ENCODE data around the gene STKLD1. TPM values are rescaled to one million over a fixed set of nuclear protein-coding genes. Genes with fewer than 3 reads are reported as not detected.

The STKLD1 gene
- total RNA-seq, 4 donors from 2014 or later = 0.38 TPM; not detected in 3

DNA sequence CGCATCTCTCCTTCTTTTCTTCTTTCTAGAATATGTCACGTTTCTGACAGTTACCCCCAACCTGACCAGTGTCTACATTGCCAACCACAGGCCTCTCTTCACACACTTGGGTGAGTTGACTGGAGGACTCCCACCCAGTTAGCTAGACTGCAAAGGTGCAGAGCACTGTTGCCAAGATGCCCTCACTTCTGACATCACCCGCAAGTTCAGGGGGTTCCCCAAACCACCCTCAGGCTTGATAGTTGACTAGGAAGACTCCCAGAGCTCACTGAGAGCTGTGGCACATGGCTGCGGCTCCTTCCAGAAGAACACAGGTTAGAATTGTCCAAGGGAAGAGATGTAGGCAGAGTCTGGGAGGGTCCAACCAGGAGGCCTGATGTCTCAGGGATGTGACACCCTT is 63.2 kb downstream of the STKLD1 start:
- H3K27me3 ChIP-seq = no peaks in the 10 kb centered on the region
- 53 to 100% methylated on average over 1 to 3 of the region's 4 CpGs for WGBS, 2 donors
- no peaks in the 10 kb centered on the region for H3K9me3 ChIP-seq
- intact Hi-C loops (cut with DNase I) = no loop called here
- DNase-seq = no peak
- H3K36me3 ChIP-seq = no peaks in the 10 kb centered on the region
- no peak overlapping the region for H3K4me3 ChIP-seq
- H3K27ac ChIP-seq = no peak overlapping the region
- no peak for TF ChIP-seq POLR2A (IDR thresholded peaks at IDR 0.05)
- TF ChIP-seq, protein P1, sequence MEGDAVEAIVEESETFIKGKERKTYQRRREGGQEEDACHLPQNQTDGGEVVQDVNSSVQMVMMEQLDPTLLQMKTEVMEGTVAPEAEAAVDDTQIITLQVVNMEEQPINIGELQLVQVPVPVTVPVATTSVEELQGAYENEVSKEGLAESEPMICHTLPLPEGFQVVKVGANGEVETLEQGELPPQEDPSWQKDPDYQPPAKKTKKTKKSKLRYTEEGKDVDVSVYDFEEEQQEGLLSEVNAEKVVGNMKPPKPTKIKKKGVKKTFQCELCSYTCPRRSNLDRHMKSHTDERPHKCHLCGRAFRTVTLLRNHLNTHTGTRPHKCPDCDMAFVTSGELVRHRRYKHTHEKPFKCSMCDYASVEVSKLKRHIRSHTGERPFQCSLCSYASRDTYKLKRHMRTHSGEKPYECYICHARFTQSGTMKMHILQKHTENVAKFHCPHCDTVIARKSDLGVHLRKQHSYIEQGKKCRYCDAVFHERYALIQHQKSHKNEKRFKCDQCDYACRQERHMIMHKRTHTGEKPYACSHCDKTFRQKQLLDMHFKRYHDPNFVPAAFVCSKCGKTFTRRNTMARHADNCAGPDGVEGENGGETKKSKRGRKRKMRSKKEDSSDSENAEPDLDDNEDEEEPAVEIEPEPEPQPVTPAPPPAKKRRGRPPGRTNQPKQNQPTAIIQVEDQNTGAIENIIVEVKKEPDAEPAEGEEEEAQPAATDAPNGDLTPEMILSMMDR (IDR thresholded peaks at IDR 0.05) = no peak
- H3K4me1 ChIP-seq = no peaks in the 10 kb centered on the region

DNA sequence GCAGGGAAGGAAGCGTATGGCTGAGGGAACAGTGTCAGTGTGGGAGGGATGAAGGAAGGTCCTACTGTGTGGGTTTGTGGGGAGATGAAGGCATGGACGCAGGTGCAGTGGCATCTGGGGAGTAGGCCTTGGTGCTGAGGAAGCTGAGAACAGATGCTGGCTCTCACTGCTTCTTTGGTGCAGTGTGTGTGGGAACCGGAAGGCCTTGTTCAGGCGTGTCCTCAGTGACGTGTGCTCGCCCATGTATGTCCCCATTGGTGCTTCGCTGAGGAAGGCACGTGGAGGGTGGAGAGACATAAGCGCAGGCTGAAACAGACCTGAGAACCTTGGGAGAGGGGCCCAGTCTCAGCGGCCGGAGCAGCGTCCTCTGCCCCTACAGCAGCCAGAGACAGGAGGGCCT is 64.7 kb downstream of the STKLD1 start:
- H3K9me3 ChIP-seq = no peaks in the 10 kb centered on the region
- peaks cover 0 to 4% (median 0%) of the 10 kb centered on the region in 4 donors for H3K27me3 ChIP-seq
- intact Hi-C loops (cut with DNase I) = no loop called here
- WGBS, 2 donors = 45 to 77% methylated on average over 8 to 9 of the region's 12 CpGs
- no peaks in the 10 kb centered on the region for H3K36me3 ChIP-seq
- H3K4me3 ChIP-seq = no peak overlapping the region
- TF ChIP-seq POLR2A (IDR thresholded peaks at IDR 0.05) = no peak
- TF ChIP-seq, protein P1 (IDR thresholded peaks at IDR 0.05) = no peak
- DNase-seq = no peak
- H3K4me1 ChIP-seq = no peaks in the 10 kb centered on the region
- no peak overlapping the region for H3K27ac ChIP-seq

DNA sequence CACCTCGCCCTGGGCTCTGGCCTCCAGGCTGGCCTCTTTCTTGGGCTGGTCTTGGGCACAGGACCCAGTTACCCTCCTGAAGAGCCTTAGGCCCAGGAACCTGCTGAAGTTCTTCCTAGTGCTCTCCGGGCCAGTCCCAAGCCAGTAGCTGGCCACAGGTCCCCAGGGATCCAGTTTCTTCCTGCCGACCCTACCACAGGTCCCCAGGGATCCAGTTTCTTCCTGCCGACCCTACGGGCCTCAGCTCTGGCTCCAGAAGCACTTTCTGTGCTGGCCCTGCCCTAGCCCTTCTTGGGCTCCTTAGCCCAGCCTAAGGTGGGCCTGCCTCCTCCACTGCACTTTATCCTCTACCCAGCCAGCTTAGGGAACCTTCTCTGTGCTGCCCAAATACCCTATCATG is 65.4 kb downstream of the STKLD1 start:
- intact Hi-C loops (cut with DNase I) = no loop called here
- Histone ChIP-seq H3K4me1 (no peaks in the 10 kb centered on the region), H3K4me3 (no peak overlapping the region), H3K27ac (no peak overlapping the region), H3K27me3 (peaks cover 0 to 4% (median 0%) of the 10 kb centered on the region in 4 donors), H3K9me3 (no peaks in the 10 kb centered on the region), H3K36me3 (no peaks in the 10 kb centered on the region)
- DNase-seq = no peak
- 80 to 83% methylated on average over 1 to 5 of the region's 5 CpGs for WGBS, 2 donors
- no peak for TF ChIP-seq POLR2A (IDR thresholded peaks at IDR 0.05)
- TF ChIP-seq, protein P1 (IDR thresholded peaks at IDR 0.05) = no peak

DNA sequence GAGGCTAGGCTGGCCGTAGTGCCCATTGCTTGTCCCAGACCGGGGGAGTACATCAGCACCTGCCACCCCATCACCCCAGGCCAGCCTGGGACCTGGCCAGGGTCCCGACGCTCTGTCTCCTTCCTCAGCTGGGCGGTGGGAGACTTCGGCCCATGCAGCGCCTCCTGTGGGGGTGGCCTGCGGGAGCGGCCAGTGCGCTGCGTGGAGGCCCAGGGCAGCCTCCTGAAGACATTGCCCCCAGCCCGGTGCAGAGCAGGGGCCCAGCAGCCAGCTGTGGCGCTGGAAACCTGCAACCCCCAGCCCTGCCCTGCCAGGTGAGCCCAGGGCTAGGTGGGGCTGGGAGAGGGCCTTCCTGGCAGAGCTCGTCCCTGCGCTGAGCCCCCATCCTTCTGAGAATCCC is 67.1 kb downstream of the STKLD1 start:
- Histone ChIP-seq H3K9me3 (no peaks in the 10 kb centered on the region), H3K27me3 (peaks cover 0 to 4% (median 0%) of the 10 kb centered on the region in 4 donors), H3K4me1 (no peaks in the 10 kb centered on the region), H3K27ac (no peak overlapping the region), H3K36me3 (no peaks in the 10 kb centered on the region), H3K4me3 (no peak overlapping the region)
- WGBS, 2 donors = 60% methylated on average over 1 of the region's 15 CpGs; no CpG with 5 or more reads in 1 of the 2 donors
- DNase-seq = no peak
- TF ChIP-seq, protein P1 (IDR thresholded peaks at IDR 0.05) = no peak
- TF ChIP-seq POLR2A (IDR thresholded peaks at IDR 0.05) = no peak
- intact Hi-C loops (cut with DNase I) = no loop called here

DNA sequence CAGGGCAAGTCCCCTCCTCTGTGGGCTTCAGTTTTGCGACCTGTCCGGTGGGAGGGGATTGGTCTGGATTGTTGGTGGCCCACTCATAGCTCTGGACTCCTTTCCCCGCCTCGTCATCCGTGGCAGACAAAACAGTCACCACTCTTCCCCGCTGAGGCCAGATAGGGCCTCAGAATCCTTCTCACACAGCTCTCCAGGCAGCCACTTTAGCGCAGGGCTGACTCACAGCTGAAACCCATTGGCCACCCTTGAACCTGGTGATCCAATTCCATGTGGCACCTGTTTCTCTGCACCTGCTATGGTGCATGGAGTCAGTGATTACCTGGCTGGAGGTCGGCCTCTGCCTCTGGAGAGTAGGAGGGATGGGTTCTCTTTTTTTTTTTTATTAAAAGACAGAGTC is 67.8 kb downstream of the STKLD1 start:
- H3K9me3 ChIP-seq = no peaks in the 10 kb centered on the region
- intact Hi-C loops (cut with DNase I) = no loop called here

More for the DNA sequence above, 67.8 kb downstream of the STKLD1 start:
- Histone ChIP-seq H3K36me3 (no peaks in the 10 kb centered on the region), H3K4me1 (no peaks in the 10 kb centered on the region), H3K27me3 (peaks cover 0 to 4% (median 0%) of the 10 kb centered on the region in 4 donors), H3K27ac (no peak overlapping the region), H3K4me3 (no peak overlapping the region)
- TF ChIP-seq, protein P1 (IDR thresholded peaks at IDR 0.05) = no peak
- TF ChIP-seq POLR2A (IDR thresholded peaks at IDR 0.05) = no peak
- no peak for DNase-seq
- 67 to 79% methylated on average over 8 of the region's 8 CpGs for WGBS, 2 donors

Measured in esophagus squamous epithelium (tissue), 5 donors.